NOMO-1 treated with dmso at 0.1 percent for 144 hours (cell line): ENCODE measurements around the gene ZNF407.

Experiments used
- DNase-seq: peaks from one replicate; lab custom pipeline; 2025; ENCODE audit not compliant: unreplicated experiment; lab: John Stamatoyannopoulos, UW

The ZNF407 gene

DNA sequence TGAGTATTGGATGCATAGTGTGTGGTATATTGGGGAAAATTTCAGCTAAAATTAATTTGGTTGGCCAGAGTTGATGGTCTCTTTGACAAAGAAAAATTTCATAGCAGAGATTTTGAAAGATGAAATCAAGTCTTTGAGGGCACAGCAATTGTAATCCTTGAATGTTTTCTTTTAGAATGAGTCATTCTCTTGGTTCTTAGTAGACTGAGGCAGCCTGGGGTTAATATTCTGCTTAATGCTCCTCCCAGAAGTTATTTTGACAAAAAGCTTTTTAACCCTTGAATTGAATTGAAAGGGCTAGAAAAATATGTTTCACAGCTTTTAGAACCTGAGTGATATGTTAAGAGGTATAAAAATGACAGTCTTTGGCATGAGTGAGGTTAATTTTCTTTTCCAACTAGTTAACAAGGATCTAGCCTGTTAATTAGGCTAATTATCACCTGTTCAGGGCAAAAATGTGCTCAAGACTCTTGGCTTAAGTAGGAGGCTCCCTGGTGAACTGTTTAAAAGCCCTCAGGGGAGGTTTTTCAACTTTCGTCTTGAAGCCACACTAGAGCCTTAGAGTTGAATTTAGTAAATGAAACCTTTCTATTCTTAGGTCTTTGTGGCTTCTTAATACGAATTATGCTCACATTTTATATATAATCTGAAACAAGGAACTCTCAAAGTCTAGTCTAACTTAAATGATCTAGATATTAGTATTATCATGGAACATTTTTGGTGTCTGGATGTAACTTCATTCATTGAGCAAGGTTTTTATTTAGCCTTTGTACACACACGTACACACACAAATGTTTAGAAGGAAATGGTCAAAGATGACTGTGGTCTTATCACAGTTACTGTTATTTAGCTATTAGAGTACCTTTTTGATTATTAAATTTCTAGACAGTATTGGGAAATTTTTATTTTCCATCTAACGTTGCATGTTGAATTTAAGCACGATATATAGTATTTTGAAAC is 272.5 kb downstream of the ZNF407 start:
- no peak for DNase-seq

DNA sequence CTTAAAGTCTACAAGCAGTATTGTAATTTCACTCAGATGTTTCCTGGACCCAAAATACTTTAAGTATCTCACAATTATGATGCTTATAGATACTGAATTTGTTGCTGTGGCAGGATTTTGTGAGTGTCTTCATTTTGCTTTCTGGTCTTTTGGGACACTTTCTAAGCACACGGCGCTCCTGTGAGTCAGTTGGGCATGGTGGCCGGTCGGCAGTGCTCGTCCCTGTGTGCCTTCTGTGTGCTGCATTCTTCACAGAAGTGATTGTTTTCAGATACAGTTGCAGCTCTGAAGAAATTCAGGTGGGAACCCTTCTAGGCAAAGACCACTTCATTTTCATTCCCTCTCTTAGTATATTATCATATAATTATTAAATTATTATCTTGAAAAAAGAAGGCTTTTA is 273.3 kb downstream of the ZNF407 start:
- DNase-seq, result no peak

DNA sequence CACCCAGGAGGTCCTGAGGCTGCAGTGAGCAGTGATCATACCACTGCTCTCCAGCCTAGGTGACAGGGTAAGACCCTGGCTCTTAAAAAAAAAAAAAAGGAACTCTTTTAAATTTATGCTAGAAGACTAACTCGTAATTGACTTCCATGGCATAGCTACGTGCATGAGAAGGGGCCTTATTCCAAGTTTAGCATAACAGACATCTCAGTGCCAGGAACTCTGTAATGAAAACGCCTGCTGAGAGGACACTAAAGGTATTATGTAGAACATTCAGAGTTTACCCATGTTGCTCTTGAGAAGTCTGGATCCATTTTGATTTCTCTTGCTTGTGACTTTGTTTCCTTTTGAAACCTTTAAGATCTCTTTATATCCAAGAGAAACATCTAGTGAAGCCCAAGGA is 276.0 kb downstream of the ZNF407 start:
- no peak for DNase-seq

DNA sequence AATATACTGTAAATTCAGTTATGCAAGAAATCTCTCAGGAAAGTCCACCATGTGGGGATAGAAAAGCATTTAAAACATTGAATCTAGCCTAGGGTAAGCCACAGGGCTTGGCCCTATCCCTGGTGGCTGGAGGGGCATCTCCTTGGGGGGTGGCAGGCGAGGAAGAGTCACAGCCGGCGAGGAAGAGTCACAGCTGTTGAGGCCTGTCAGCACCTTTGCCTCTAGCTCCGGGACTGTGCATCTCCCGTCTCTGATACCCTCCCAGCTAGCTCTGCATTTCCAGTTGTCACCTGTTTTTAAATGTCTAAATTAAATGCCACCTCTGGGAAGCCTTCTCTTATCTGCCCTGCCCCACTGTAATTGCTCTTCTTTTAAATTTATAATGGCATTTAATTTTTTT is 276.7 kb downstream of the ZNF407 start:
- no peak for DNase-seq

DNA sequence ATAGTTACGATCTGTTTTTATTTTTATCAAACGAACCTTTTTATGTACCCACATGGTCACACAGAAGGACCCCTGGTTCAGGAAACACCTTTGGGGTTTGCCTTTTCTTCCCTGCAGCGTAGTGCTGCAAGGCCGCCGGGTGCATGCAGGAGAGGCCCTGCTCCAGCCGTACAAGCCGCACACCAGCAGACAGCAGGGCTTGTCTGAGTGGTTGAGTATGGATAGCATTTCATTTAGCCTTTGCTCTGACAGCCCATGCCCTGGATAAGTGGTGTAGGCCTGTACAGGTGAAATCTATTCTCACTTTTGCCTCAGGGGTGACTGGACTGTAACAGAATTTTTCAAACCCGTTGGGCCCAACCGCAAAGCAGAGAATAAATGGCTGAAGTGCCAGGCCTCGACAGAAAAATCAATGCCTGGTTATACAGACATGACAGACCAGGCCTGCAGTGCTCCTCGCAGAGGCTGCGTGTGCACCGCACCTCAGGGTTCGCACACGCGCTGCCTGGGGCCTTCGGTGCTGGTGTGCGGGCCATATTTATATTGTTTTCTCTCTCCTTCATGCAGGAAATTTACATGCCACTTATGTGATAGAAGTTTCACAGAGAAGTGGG is 279.1 kb downstream of the ZNF407 start:
- no peak for DNase-seq

DNA sequence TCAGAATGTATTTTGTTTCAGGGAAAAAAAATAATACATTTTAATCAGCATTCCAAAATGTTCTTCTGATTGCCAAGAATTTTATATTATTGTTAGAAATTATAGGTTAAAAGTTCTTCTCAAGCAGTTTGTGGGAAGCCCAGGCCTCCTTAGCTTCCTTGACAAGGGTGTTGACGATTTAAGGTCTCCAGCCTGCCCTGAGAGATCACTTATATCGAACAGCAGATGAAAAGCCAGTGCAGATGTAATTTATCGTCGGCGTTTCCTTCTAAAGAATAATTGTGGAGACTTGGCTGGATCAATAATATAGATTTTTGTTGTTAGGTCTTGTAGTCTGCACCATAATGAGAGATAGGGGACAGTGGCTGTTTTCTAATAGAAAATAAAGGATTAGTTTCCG is 280.6 kb downstream of the ZNF407 start:
- DNase-seq, result no peak

DNA sequence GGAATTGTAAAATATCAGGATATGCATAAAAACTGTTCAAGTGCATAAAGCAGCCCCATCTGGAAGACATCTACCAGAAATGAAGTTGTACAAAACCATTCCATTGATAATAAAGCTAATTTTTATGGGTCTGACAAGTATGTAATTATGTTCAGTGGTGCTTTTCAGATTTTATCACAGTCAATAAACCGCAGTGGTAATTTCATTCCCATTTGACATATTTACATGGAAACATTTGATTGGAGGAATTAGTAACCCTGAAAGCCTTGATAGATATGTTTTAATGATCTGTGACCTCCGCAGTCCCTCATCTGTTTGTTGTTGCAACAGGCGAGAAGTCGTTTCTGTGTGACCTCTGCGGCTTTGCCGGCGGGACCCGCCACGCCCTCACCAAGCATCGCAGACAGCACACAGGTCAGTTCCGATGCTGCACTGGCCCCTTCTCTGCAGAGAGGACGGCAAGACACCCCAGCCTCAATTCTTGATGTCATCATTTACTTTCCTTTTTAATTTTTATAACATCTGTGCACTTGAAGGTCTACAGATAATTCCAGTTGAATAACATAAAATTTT is 283.1 kb downstream of the ZNF407 start:
- DNase-seq, result no peak

DNA sequence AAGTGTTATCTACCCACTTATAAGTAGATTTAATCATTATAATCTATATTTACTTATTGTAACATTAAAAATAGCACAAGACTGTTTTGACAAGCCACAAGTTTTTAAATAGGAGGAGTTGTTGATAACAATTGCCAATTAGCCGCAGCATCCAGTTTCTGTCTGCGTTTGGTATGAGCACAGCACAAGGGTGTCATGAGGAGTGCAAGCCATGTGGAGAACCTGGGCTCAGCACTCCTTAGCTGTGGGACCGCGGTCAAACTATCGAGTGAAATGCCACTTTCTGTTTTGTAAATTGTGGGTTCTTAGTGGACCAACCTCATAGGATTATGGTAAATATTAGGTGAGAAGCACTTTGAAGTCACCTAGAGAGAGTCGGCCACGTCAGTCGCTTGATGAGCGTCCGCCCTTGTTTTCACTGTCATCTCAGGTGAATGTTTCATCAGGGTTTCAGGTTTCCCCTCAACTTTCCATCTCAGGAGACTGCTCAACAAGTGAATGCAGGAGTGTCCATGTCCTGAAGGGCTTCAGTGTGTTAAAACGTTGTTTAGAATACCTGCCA is 294.5 kb downstream of the ZNF407 start:
- no peak for DNase-seq

DNA sequence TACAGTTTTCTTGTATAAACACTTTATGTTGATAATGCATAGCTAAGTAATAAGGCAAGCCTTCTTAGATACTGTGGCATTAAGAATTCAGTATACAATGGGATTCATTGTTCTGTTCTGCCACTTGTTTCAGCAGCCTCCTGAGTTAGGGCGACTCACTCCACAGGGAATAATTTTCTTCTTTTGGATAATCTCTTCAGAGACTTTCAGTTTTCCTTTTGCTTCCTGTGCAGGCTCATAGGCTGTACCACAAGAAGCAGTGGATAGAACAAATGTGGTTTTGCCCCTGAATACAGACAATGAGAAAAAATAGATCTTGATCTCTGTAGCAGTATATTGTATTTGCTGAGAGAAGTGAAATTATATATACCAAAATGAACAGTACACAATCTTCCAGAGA is 298.0 kb downstream of the ZNF407 start:
- DNase-seq, result no peak

DNA sequence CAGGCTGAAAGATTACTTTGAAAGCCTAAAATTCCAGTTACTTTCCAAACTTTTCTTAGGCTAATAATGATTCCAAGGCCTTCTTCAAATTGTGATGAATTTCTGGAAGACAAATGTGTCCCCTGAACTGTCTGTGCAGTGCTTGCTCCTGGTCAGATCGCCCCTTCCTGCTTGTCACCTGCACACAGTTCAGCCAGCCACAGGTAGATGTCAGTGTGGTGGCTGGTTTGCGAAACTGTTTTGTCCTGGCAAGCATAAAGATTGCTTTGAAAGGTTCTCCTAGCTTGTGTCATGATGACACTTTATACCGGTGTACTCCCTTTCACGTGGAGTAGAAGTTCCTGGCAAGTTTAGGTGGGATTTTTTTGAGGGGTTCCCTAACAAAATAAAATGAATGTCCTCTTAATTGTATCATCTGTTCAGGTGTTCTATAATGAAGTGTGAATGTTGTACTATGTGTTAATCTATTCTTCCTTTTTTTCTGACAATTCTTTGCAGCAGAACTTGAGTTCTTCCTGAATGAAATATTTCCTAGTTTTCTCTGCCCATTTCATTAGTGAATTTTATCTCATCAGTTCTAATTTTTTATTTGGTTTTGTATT is 298.8 kb downstream of the ZNF407 start:
- DNase-seq, result no peak

DNA sequence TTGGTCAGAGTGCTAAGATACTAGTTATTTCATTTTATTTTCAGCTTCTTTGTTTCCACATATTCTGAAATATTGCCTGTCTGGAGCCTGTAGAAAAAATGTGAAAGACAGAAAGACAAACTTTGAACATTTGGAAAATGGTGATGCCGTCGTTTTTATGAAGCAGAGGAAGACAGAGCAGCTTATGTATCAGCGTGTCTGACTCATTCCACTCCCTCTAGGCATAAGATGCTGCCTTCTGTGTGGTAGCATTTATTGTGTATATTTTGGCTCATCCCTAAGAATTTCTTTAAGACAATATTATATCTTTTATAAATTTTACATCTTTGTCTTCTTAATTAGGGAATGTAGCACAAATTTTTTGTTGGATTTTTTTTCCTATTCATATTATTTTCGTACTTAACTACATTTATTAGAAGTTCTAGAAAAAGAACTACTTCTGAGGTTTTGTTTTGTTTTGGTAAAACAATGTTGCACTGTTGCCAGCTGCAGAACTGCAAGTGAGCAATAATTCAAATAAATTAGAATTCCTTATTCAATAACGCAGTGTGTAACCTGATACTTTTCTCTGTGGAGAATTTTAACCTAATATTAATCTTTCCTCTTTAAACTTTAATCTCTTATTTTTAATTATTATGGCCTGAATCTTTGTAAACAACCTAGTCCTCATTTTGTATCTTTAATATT is 300.4 kb downstream of the ZNF407 start:
- no peak for DNase-seq

DNA sequence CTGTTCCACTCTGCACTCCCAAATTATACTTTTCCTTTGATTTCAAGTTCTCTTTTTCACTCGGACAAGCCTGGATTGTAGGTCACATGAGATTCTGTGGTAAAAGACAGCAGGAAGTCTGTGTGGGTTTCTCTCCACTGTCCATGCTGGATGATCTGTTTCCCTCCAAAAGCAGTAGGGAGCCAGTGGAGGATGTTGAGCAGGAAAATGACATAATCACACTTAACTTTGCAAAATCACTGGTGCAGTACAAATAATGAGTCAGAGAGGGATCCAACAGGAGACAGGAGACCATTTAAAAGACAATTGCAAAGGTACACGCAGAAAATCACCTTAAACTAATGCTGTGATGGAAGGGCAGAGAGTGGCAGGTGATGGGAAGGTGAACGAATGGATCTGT is 301.3 kb downstream of the ZNF407 start:
- DNase-seq, result no peak

DNA sequence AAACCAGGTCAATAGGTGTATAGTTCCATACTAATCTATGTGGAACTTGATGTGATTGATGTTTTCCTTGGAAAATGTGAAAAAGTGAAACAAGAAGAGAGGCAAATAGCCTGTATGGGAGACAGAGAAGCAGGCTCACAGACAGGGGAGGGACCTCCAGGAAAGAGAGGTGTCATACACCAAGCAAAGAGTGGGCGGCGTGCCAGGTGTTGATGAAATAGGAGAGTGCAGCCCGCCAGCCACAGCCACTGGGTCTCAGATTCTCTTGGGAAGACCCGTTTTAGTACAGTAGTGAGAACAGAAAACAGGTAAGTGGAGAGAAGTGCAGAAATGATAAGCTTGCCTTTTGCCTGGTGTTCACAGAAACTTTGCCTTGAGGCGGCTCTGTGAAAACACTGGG is 301.9 kb downstream of the ZNF407 start:
- no peak for DNase-seq

DNA sequence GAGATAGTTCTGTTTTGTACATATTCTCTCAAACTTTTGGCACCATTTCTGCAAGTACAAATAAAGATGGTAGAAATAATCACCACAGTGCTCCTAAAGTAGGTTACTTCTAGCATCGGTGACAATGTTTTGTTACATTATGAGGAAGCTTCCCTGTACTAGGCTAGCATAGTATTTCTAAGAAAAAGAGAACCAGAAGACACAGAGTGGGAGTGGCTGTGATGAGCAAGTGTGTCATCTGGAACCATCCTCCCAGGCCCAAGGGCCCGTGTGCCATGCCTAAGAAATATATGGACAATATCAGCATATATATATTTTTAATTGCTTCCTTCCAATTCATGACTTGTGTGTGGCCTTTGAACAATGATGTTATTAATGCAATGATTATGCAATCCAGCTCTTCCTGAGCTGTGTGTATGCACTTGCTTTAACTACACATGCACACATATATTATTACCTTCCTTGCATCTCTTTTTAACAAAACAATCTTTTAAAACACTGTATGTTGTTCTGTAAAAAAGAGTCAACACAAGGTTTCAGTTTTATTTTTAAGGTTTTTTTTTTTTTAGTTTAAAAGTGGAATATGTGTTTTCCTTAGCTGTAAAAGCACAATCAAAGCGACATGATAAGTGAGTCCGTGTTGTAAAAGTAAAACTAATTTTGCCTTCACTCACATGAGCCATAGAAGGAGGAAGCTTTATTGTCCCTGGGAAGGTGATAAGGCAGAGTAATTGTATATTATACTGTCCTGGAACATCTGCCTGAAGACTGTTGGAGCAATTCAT is 303.9 kb downstream of the ZNF407 start:
- DNase-seq, result no peak

DNA sequence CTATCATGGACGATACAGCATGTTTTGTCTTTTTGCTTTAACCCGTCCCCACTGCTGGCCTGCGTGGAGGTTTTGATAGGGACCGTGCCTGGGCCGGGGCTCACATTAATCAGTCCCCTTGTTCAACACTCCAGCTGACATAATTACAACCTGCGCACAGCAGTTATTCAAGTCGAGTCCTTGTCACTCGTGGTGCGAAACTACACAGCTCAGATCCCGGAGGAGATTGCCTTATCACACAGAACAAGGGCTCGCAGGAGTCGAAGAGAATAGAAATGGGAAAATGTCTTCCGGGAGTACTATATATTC is 304.4 kb downstream of the ZNF407 start:
- DNase-seq, result no peak

DNA sequence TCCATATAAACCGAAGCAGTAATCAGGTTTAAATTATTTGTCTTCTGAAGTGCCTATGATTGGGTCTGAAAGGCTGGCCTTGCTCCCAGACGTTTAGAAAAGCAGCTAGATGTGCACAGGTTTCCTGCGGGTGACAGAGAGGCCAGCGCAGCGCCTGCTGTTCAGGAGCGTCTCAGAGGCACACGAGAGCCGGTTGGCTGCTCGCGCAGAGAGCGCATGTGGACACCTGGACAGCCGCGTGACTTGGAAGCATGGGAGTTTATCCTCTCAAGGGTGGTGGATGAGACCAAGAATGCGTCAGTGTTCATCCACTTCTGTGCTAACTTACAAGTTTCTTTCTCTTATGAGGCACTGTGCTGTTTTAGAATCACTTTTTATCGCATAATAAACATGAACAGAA is 307.6 kb downstream of the ZNF407 start:
- DNase-seq, result no peak

DNA sequence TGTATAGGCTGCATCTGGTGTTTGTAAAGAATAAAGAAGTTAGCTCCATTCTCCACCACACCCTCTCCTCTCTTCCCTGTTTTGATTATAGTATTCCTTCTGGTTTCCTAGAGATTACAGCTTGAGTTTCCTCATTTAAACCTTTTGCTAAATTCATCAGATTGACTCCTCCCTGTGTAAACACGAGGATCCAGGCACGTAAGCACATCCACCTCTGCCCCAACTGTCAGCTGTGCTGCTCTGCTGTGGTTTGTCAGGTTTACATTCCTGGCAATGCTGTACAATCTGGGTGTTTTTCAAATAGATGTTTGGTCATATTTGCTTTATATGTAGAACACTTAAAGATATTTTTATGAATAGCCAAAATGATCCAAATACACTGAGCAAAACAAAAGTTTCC is 308.5 kb downstream of the ZNF407 start:
- no peak for DNase-seq

DNA sequence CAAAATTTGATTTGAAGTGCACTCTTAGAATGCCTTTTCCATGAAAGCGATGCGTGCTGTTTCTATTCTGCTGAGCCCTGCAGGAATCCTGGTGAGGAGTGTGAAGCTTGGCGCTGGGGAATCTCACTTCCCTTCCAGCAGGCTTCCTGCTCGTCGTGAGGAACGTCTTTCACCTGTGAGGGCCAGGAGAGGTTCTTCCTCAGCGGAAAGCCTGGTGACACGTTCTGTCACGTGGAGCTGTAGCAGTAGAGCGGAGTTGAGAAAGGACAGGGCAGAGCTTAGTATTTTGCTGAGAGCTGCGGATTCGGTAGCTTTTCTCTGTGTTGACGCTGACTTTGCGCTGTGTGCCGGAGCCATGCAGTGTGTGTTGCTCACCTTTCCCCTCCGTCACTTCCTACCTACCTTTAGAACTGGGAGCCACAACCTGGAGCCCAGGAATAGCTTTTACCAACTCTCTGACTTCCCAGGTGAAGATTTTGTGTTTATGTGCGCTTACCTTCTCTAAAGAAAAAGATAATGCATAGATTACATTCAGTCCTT is 316.5 kb downstream of the ZNF407 start:
- no peak for DNase-seq

DNA sequence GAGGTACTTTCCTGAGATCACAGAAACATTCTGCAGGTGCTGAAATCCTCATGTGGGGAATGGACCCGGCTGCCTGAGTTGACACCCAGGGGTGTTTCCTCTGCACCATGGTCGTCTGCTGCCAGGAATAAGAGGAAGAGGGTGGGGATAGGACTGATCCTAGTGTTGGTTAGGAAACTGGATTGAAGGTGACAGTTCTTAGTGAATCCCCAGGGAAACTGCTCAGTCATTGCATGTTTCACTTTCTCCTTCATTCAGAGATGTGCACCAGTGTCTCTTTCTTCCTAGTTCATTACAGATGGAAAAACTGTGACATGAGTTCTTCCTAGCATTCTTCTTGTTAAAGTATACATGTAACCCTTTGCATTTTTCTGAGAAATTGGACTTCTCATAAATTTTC is 317.0 kb downstream of the ZNF407 start:
- DNase-seq, result no peak

DNA sequence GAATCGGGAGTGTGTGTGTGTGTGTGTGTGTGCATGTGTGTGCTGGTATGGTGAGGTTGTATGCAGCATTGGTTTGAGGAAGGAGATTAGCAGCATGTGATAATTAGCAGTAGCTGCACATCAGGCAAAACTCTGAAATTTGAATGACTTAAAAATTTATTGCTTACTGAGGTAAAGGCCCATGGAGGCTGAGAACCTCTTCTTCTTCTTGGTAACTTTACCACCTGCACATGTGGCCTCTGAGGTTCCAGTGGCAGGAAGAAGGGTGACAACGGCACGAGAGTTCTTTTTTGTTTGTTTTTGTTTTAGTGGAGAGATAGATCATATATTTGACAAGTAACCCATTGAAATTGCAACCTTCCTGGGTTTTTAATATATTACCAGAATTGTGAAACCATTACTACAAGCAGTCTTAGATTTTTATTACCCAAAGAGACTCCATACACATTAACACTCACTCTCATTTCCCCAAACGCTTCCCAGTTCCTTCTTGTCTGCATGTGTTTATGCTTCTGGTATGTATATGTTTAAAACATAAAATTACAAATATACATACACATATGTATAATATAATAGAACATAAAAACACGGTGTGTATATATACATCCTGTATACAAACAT is 319.2 kb downstream of the ZNF407 start:
- peak; percentile 93 for DNase-seq
